GM12878 (cell line): Measurements from ENCODE around the gene FFAR2. TPM values are rescaled to one million over a fixed set of nuclear protein-coding genes. Genes with fewer than 3 reads are reported as not detected.

Source experiments
- ATF7 ChIP-seq: fragments of 450-650 bp; IDR thresholded peaks from 2 replicates; pipeline ENCODE4 v1.6.1; 2016; ENCODE audit warnings: low read depth, mild to moderate bottlenecking
- EP300 ChIP-seq, 2 experiments: fragments of 150-350 bp in 1 of 2; IDR thresholded peaks; 2 replicates each; pipeline ENCODE4 v1.6.1; 2011 to 2012; ENCODE audit warnings: low read depth in 2 of 2, low read length in 2 of 2, borderline replicate concordance in 1 of 2, improper control_type of control experiment in 1 of 2, inconsistent platforms in 1 of 2; ENCODE audit not compliant: control insufficient read depth in 1 of 2
- GATAD2B ChIP-seq: fragments of 450-650 bp; conservative IDR thresholded peaks from 2 replicates; pipeline ENCODE4 v1.6.1; 2017; ENCODE audit warnings: low read depth, mild to moderate bottlenecking, moderate library complexity
- MEF2B ChIP-seq: fragments of 450-650 bp; IDR thresholded peaks from 2 replicates; pipeline ENCODE4 v1.6.1; 2018; ENCODE audit warnings: mild to moderate bottlenecking, moderate library complexity; ENCODE audit not compliant: partially characterized antibody, poor library complexity, severe bottlenecking
- NFIC ChIP-seq: IDR thresholded peaks from 2 replicates; pipeline ENCODE4 v1.6.1; 2012; ENCODE audit warnings: low read depth, mild to moderate bottlenecking, inconsistent platforms, low read length, moderate library complexity
- NR2F1 ChIP-seq: fragments of 450-650 bp; conservative IDR thresholded peaks from 2 replicates; pipeline ENCODE4 v1.6.1; 2017; ENCODE audit warnings: mild to moderate bottlenecking
- YBX1 ChIP-seq: fragments of 450-650 bp; IDR thresholded peaks from 2 replicates; pipeline ENCODE4 v1.6.1; 2016; ENCODE audit warnings: antibody characterized with exemption
- polyA plus RNA-seq, 11 experiments: library from polyadenylated mRNA; depleted of rRNA in 4 of 11; unstranded in 6 of 11; stranded (reverse) in 5 of 11; fragments of >200 nt; fragmentation: Nextera tagmentation in 4 of 11; fragmentation: Illumina TruSeq in 1 of 11; extraction: Ambion mirVana in 4 of 11; extraction: Trizol in 1 of 11; gene quantifications; 1 replicate in 1 of 11; 2 replicates in 10 of 11; pipeline versions ENCODE4 v1.2.1 to v1.2.3, GENCODE V29; 2011 to 2016; ENCODE audit warnings: inconsistent platforms in 2 of 11, missing spikeins in 2 of 11, low read depth in 1 of 11
- total RNA-seq, 4 experiments: library from RNA; depleted of rRNA in 3 of 4; stranded (reverse); fragments of >200 nt in 3 of 4; fragmentation: Illumina TruSeq in 1 of 4; extraction: Trizol in 1 of 4; gene quantifications; 2 replicates each; pipeline versions ENCODE4 v1.2.1 to v1.2.3, GENCODE V29; 2013 to 2021
- TF ChIP-seq, protein P1 (sequence below): fragments of 450-650 bp; IDR thresholded peaks from 2 replicates; pipeline ENCODE4 v1.6.1; 2017; ENCODE audit warnings: low read depth, mild to moderate bottlenecking, moderate library complexity
- TF ChIP-seq, protein P2 (sequence below): IDR thresholded peaks from 2 replicates; pipeline ENCODE4 v1.6.1; 2012; ENCODE audit warnings: low read length, inconsistent platforms

FFAR2 gene
- total and polyA plus RNA-seq, 10 of the 15 experiments (the other 5 are each of a cell fraction or from before 2014, with no cell fraction given): 0.05 to 4.0 (median 2.1) TPM

DNA sequence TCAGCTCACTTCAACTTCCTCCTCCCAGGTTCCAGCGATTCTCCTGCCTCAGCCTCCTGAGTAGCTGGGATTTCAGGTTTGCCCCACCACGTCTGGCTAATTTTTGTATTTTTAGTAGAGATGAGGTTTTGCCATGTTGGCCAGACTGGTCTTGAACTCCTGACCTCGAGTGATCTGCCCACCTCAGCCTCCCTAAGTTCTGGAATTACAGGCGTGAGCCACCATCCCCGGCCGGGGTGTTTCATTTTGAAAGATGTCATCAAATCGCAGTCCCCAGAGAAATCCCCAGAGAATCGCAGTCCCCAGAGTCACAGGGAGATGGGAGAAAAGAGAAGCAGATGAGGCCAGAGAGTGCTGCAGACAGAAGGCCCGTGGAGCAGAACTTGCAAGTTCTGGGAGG lies 46.6 kb upstream of the FFAR2 start (continued):
- TF ChIP-seq, protein P1, sequence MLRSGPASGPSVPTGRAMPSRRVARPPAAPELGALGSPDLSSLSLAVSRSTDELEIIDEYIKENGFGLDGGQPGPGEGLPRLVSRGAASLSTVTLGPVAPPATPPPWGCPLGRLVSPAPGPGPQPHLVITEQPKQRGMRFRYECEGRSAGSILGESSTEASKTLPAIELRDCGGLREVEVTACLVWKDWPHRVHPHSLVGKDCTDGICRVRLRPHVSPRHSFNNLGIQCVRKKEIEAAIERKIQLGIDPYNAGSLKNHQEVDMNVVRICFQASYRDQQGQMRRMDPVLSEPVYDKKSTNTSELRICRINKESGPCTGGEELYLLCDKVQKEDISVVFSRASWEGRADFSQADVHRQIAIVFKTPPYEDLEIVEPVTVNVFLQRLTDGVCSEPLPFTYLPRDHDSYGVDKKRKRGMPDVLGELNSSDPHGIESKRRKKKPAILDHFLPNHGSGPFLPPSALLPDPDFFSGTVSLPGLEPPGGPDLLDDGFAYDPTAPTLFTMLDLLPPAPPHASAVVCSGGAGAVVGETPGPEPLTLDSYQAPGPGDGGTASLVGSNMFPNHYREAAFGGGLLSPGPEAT: peak; percentile 61; the same call in 1 of the 2 replicates
- peak; percentile 80 for TF ChIP-seq NR2F1
- peak; percentile 96 for TF ChIP-seq YBX1
- TF ChIP-seq NFIC: peak; percentile 54; the same call in 1 of the 2 replicates
- TF ChIP-seq, protein P2, sequence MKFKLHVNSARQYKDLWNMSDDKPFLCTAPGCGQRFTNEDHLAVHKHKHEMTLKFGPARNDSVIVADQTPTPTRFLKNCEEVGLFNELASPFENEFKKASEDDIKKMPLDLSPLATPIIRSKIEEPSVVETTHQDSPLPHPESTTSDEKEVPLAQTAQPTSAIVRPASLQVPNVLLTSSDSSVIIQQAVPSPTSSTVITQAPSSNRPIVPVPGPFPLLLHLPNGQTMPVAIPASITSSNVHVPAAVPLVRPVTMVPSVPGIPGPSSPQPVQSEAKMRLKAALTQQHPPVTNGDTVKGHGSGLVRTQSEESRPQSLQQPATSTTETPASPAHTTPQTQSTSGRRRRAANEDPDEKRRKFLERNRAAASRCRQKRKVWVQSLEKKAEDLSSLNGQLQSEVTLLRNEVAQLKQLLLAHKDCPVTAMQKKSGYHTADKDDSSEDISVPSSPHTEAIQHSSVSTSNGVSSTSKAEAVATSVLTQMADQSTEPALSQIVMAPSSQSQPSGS: peak; percentile 95
- TF ChIP-seq MEF2B: peak; percentile 100
- peak in 1 of 2 experiments; percentile 30; a peak in 1 of 4 replicates for TF ChIP-seq EP300 (IDR thresholded peaks at IDR 0.05; ENCODE audit: borderline replicate concordance in 1 of 2, control insufficient read depth in 1 of 2, low read depth in 2 of 2, low read length in 2 of 2)
- TF ChIP-seq GATAD2B: peak; percentile 92
- peak; percentile 82 for TF ChIP-seq ATF7
